PC-9 (cell line): ENCODE results near the gene SETD7.

Experiments used
- CTCF ChIP-seq: fragments of 200-600 bp; sonication (generic); conservative IDR thresholded peaks from 2 replicates; pipeline ENCODE4 v1.6.1; 2017; ENCODE audit warnings: mixed run types, antibody characterized with exemption, mild to moderate bottlenecking, moderate library complexity
- EZH2 ChIP-seq: fragments of 200-600 bp; sonication (generic); IDR thresholded peaks from 2 replicates; pipeline ENCODE4 v1.8.0; 2017; ENCODE audit warnings: antibody characterized with exemption, low read depth

- TF ChIP-seq CTCF (no peak), EZH2 (no peak)
These were observed 62.8 kb downstream of the SETD7 start for GRCh38 chr4:139493176-139493575.
